GM21526 (cell line): ENCODE measurements around the gene FSTL3.

Experiments
- ATAC-seq: cut with Tn5 transposase; IDR thresholded peaks from one replicate; pipeline ENCODE4 v1.9.1; 2021; ENCODE audit warnings: moderate library complexity; ENCODE audit not compliant: unreplicated experiment, low FRiP score

The FSTL3 gene

GRCh38 chr19:644789-645188, 31.4 kb upstream of the FSTL3 start:
- ATAC-seq: no peak

DNA sequence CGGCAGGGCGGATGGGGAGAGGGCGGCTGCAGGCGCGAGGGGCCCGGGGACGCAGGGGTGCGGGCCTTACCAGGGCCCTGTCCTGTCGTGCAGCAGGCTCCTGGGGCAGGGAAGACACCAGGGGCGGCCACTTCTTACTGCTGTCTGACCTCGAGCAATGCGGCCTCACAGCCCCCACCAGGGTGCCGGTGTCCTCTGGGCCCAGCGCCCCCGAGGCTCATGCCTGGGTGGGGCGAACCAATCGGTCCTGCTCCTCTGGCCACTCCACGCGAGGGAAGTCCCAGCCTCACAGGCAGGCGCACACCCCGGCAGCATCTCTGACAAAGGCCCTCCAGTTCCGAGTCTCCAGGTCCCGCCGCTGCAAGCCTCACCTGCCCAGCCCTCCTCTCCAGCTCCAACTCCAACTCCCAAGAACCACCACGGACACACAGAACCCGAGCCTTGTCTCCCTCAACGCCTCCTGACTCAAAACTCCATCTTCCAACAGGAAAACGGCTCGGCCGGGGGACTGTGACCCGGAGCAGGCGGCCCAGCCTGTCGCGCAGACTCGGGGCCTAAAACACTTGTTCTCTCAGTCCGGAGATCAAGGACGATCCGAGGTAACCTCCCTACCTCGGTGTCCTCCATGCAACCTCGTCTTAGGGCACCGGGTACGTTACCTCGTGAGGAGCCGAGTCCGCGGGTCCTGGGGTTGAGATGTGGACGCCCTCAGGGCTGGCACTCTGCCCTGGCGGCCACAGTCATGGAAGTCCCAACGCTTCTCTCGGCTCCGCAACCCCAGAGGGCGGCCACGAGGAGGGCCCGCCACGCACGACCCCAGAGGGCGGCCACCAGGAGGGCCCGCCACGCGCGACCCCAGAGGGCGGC, 30.0 kb upstream of the FSTL3 start:
- no peak for ATAC-seq

DNA sequence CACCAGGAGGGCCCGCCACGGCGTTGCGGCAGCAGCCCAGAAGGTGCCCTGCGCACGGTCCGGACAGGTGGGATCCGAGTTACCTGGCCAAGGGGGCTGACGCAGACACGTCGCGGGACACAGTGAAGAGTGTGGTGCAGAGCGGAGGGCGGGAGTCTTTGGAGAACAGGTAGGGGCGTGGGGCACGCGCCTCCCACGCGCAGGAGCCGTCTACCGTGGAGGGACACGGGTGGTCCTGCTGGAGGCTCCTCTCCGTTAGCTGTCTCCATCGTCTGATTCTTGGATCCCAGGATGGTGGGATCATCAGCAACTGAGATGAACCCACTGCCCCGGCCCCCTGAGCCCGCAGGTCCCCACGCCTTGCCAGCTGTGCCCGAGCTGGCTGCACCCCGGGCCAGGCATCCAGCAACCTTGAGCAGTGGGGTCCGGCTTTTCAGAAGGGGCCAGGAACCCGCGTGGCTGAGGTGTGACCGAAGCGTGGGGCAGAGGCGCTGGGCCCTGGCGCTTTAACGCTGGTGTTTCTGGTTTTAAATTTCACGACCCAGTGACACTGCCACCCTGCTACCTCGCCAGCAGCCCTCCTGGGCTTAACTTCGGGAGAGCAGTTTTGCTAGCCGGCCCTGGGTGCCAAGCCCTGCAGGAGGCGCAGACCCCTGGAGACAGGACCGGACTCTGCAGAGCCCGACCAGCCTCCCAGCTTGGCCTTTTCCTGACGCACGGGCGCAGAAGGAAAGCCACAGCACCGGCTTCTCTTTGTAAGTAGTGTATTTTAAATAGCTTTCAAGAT, 29.2 kb upstream of the FSTL3 start:
- no peak for ATAC-seq

DNA sequence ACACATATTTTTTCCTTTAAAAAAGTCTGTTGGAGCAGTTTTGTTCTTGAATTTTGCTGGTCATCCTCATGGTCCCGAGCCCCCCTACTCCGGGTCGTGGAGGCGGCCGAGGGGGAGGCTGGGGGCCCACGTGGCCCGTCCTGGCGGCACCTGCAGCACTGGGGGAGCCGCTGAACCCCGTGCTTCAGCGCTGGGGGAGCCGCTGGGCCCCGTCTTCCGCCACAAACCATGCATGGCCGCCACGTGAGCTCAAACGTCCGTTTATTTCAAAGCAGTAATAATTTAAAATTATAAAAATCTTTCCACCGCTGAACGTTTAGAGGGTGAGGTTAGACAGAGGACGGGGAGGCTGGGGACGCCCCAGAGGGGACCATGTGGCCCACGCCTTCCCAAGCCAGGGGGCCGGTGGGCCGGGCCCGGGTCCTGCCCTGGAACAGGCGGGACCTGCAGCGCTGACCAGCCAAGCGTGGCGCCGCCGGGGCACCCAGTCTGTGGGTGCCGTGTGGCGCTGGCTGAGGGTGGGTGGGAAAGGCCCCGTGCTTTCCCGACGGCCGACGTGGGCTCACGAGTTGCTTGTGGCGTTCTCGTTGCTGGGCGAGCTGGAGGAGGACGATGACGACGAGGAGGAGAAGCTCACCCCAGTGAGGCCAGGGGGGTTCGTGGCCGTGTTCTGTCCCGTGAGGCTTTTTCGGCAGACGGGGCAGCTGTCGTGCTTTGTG, 28.5 kb upstream of the FSTL3 start:
- no peak for ATAC-seq

- ATAC-seq: no peak
These were observed 27.9 kb upstream of the FSTL3 start for GRCh38 chr19:648305-648704.

DNA sequence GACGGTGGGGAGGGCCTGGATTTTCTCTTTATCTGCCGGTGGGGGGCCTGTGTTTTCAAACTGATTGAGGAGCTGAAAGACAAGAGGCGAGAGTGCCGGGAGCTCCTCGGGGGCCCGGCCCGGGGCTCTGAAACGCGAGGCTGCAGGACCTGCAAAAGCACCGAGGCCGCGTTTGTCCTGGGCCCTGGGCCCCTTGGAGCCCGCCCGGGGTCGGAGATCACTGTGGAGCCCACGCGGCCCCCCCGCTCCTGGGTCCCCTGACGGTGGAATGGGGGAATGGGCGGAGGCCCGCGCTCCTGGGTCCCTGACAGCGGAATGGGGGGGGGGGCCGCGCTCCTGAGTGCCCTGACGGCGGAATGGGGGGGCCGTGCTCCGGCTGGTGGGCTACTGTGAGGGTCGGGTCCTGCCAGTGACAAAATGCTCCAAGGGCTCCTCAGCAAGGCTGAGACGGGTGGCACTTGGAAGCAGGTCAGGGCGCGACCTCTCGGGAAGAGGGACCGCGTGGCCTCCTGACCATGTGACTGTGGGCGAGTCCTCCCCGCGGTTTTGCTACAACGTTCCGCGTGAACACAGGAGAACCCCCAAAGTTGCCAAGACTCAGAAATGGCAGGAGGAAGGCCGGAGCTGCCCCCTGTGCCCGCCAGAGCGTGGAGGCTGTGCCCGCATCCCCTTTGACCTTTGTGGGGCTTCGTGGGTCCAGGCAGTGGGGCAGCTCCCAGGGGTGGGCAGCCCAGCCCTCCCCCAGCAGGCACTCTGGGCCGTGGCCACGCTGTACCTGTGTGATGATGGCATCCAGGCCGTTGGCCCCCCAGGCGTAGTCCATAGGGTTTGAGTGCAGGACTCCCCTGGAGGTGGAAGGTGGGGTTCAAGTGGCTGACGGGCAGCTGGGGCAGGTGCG, 27.0 kb upstream of the FSTL3 start:
- no peak for ATAC-seq

DNA sequence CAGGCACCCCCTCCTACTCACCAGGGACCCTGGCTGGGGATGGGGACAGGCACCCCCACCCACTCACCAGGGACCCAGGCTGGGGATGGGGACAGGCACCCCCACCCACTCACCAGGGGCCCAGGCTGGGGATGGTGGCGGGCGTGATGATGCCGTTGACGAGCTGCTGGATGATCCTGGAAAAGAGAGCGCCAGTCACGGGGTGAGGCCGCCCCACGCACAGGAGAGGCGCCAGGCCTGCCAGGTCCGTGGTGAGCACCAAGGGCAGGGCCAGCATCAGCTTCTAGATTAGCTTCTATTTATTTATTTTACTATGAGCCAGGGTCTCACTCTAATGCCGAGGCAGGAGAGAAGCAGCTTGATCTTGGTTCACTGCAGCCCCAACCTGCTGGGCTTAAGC, 26.1 kb upstream of the FSTL3 start:
- ATAC-seq: no peak

DNA sequence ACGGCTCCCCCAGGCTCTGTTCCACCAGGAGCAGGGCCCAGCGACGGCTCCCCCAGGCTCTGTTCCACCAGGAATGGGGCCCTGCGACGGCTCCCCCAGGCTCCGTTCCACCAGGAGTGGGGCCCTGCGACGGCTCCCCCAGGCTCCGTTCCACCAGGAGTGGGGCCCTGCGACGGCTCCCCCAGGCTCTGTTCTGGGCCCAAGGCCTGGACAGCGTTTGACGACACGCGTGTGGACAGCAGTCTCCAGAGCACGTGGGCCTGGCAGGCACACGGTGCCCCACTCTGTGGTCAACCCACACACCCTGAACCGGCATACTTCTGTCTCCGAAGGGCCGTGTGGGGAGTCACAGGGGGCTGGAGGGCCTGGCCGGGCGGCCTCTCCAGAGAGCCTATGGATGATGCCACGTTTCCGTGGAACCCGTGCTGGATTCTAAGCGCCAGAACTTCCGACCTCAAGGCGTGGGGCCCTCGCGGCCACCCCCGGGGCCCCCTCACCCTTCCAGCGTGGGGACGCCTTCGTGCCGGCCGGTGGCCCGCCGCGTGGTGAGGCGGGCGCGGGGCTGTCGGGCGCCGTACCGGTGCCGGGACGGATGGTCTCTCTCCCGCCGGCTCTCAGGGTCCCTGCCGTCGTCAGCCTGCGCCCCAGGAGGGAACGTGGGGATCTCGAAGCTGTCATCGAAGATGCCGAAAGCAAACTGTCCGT, 24.9 kb upstream of the FSTL3 start:
- ATAC-seq: no peak

GRCh38 chr19:651991-652390, 24.2 kb upstream of the FSTL3 start:
- ATAC-seq: no peak

DNA sequence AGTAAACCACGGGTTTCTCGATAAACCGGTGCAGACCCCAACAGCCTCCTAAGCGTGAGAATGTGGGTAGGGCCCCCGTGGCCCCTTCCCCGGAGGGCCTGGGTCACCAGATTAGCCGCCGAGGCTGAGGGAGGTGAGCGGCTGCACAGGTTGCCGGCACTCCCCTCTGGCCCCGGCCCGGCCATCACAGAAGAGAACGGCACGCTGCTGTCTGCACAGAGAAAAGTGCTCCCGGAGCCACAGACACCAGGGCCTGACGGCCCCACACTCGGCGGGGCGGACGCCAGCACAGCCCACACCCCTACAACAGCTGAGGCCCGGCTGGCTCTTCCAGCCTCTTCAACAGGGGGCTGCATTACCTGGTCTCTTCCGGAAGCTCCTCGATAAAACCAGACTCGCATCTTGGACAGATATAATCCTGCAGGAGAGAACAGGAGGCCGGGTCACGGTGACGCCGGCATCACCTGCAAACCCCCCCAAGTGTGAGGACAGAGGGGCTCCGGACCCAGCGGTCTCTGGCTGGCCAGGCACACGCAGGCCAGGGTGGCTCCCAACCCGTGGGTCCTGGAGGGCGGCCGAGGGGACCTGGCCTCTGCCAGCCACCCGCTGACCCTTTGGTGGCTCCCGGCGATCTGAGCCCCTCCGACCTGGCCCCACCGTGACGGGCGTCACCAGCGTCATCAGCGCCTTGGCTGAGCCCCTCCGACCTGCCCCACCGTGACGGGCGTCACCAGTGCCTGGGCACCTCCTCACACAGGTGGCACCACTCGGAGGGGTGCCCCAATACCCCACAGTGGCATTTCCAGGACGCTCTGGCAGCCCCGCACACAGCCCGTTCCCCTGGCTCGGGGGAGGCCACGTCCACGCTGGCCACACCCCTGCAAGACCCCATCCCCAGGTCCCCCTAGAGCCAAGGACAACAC, 23.5 kb upstream of the FSTL3 start:
- ATAC-seq: no peak

- ATAC-seq: no peak
These were observed 22.8 kb upstream of the FSTL3 start for GRCh38 chr19:653425-653824.

- ATAC-seq: no peak
These were observed 20.5 kb upstream of the FSTL3 start for GRCh38 chr19:655691-656090.

DNA sequence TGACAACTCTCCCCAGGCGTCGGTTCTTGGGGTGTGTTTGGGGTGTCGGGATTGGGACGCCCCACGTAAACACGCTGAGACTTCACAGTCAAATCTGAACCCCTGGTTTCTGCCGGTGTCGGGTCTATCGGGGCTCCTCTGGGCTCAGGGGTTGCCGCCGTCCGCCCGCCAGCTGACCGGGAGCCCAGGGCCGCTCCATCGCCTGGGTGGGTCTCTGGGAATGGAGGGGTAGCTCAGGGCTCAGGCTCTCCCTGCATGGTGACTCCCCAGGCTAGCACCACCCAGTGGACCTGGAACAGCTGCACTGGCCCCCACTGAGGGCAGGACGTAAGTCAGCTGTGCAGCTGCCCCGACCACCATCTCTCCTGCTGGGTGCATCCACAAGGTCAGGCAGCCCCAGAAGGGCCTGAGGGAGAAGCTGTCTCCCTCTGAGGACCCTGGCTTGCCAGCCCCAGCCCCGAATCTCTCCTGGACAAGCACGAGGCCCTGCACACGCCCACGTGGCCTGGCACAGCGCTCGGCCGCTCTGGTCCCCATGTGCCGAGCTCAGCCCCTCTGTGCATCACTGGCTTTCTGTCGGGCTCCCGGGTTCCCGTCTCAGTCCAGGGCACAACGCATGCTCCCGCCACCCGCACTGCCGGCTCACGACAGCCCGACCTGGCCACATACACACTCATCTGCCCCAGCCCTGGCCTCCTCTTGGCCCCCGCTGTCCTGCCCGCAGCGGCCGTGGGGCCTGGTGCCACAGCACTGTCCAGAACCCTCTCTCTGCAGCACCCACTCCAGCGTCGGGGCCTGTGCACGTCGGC, 19.2 kb upstream of the FSTL3 start:
- ATAC-seq: no peak

DNA sequence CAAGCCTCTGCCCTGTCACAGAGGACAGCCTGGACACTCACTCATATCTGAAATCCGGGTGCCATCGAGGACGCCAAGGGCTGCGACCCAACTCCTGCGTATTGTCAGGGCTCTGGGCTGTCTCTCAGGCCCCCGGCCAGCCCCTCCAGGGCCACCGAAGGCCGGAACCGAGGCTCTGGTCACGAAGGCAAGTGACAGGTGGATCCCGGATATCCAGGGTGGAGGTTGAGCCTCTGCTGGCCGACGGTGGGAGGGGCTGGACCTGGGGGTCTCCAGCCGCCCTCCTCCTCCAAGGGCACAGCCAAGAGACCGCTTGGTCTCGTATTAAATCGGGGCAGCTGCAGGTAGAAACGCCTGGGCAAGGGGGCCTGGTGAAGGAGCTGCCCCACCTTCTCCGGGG, 18.6 kb upstream of the FSTL3 start:
- ATAC-seq: no peak

- ATAC-seq: no peak
These were observed 17.9 kb upstream of the FSTL3 start for GRCh38 chr19:658059-658839.

DNA sequence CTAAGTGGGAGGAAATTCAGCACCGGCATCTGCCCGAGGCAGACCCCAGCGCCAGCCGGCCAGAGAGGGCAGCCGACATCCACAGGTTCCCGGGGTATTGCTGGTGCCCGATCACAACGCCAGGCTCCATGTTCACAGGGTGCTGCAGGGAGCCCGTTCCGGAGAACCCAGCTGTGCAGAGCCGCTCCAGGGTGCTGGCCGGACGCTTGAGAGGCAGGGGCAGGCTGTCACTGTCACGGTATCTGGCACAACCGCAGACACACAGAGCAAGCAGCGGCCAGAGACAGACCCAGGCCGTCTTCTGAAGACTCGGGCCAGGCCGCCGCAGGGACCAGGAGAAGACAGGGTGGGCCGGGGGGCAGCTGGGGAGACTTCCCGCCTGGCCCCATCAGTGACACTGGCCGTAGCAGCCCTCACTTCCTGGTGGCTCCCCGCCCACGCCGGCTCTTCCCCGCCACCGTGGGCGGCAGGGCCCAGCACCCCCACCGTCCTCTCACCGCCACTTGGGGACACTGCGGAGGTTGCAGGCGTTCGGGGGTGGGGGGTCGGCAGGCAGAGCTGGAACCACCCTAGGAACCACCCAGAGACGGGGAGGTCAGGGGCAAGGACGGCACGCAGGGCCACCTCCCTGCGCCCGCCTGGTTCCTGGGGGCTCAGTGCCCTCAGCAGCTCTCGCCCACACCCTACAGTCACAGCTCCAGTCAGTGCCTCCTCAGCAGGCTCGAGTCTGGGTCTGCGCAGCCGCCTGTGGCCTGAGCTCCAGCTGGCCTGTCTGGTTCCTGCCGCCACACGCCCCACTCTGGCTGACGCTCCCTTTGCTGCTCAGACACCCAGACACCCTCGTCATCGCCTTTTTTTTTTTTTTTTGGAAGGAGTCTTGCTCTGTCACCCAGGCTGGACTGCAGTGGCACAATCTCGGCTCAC, 17.0 kb upstream of the FSTL3 start:
- ATAC-seq: no peak
